ENCODE measurements around the gene OR2S2. TPM values are rescaled to one million over a fixed set of nuclear protein-coding genes. Genes with fewer than 3 reads are reported as not detected.

Gene OR2S2
- total and polyA plus RNA-seq, 2 of the 4 experiments (the other 2 are of a cell fraction): 0.46 to 0.90 TPM

DNA sequence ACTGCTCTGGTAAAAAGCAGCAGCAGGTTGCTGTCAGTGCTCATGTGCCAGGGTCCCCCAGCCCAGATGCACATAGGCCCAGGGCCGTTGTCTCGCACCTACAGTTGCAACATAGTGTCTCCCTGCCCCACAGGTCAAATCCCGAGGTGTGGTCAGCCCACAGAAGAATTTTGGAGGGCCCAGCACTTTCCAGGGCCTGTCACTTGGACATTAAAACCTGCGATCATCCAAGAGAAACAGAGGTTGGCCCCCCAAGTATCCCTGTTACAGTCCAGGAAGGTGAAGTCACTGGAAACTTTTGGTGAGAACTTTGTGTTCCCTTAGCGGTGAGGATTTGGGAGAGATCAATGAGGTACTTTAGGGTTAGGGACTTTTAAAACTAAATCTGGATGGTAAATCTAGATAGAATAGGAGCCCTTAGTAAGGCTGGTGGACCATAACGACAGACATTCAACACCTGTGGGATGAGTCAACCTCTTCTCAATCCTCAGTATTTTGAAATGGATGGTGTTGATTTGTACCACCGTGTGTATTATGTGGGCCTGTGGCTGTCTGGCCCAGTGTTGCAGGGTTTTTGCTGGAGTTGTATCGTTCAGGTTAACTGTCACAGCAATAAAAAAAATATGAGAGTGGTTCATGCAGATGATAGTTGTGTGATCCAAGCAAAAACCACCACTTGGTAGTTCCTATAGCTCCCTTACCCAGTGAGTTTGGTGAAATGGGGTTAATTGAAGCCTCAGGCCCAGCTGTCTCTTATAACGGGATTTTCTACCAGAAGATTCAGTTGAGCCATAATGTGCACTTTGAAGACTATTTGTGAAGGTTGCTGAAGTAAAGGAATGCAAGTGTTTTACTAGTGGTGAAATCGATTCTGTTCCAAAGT lies 19.2 kb downstream of the OR2S2 start (continued):
- TF ChIP-seq RAD21 (IDR thresholded peaks at IDR 0.05; ENCODE audit: low read length) (no peak), CEBPB (IDR thresholded peaks at IDR 0.05; ENCODE audit: low read depth, low read length) (no peak), BHLHE40 (IDR thresholded peaks at IDR 0.05; ENCODE audit: low read depth, low read length) (no peak), SMC3 (IDR thresholded peaks at IDR 0.05; ENCODE audit: low read depth, low read length) (no peak), CHD1 (IDR thresholded peaks at IDR 0.05; ENCODE audit: low read depth, low read length) (no peak), MAZ (IDR thresholded peaks at IDR 0.05; ENCODE audit: borderline replicate concordance, low read depth, low read length) (no peak)

All from IMR-90 (cell line).